HG03354 (cell line): Measurements from ENCODE around the gene TPRA1.
"Not testable (repeated sequence)": the region's sequence is repeated elsewhere in the genome, so short reads cannot be mapped to it uniquely, and the experiment has no call there.

Experiments
- ATAC-seq: cut with Tn5 transposase; IDR thresholded peaks from one replicate; pipeline ENCODE4 v1.9.1; 2021; ENCODE audit warnings: mild to moderate bottlenecking; ENCODE audit not compliant: unreplicated experiment, poor library complexity, severe bottlenecking

The TPRA1 gene

GRCh38 chr3:127544192-127544802, 46.2 kb downstream of the TPRA1 start:
- peak; percentile 70 for ATAC-seq

- ATAC-seq: no peak
Measured at GRCh38 chr3:127543441-127543840, 47.1 kb downstream of the TPRA1 start.

GRCh38 chr3:127542441-127542952, 48.0 kb downstream of the TPRA1 start:
- ATAC-seq: no peak

- ATAC-seq: no peak
Measured at GRCh38 chr3:127541320-127541719, 49.2 kb downstream of the TPRA1 start.

- ATAC-seq: no peak
Measured at GRCh38 chr3:127539366-127540060, 51.0 kb downstream of the TPRA1 start.

GRCh38 chr3:127538569-127538968, 52.0 kb downstream of the TPRA1 start:
- ATAC-seq: no peak

- ATAC-seq: no peak
Measured at GRCh38 chr3:127536830-127537812, 53.4 kb downstream of the TPRA1 start.

- ATAC-seq: no peak
Measured at GRCh38 chr3:127535901-127536829, 54.4 kb downstream of the TPRA1 start.

GRCh38 chr3:127535106-127535785, 55.3 kb downstream of the TPRA1 start:
- ATAC-seq: no peak

GRCh38 chr3:127534564-127534963, 56.0 kb downstream of the TPRA1 start:
- no peak for ATAC-seq

- no peak for ATAC-seq
Measured at GRCh38 chr3:127534161-127534451, 56.4 kb downstream of the TPRA1 start.

GRCh38 chr3:127532561-127533203, 57.9 kb downstream of the TPRA1 start:
- ATAC-seq: no peak

- ATAC-seq: no peak
Measured at GRCh38 chr3:127531821-127532220, 58.7 kb downstream of the TPRA1 start.

GRCh38 chr3:127530863-127531262, 59.7 kb downstream of the TPRA1 start:
- not testable (repeated sequence) for ATAC-seq

- no peak for ATAC-seq
Measured at GRCh38 chr3:127529346-127530188, 61.0 kb downstream of the TPRA1 start.

- ATAC-seq: no peak
Measured at GRCh38 chr3:127525373-127525772, 65.2 kb downstream of the TPRA1 start.

GRCh38 chr3:127524296-127524896, 66.1 kb downstream of the TPRA1 start:
- ATAC-seq: no peak
